Measurements from ENCODE around the gene TIAM2. TPM values are rescaled to one million over a fixed set of nuclear protein-coding genes. Genes with fewer than 3 reads are reported as not detected.
"Not testable (repeated sequence)": the region's sequence is repeated elsewhere in the genome, so short reads cannot be mapped to it uniquely, and the experiment has no call there.

Gene TIAM2
- total and polyA plus RNA-seq, 9 donors: 9.1 to 15.6 (median 10.3) TPM

DNA sequence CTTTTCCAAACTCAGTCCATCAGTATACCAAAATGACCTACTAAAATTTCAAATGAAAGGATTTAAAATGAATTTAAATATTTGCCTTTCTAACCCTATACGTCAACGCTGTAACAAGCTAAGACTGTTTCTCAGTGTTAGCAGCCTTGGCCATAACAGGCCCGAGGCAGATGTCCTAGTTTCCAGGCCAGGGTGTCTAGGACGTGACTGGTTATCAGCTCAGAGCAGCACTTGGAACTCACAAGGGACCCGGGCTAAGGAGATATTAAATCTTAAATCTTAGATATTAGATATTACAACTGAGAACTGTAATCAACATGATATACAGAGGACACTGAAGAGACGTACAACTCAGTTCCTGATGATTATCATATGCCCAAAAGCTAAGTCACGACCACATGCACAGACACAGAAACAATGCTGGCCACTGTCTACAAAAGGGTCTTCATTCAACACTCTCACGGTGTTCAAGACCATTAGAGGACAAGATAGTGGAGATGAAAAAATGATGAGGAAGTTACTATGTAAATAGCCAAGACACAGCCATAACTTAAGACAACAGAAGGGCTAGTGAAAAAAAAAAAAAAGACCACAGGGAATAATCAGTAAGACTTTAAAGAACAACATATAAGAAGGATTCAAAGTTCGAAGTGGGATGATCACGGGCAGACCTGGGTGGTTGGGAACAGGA, 268.4 kb downstream of the TIAM2 start, which contains the start of gene CLDN20:
Gene CLDN20, plus strand, starts transcription at position 641 of the 691 bp plus-strand sequence. CDS start 11,707 bp downstream, outside the sequence.
- Histone ChIP-seq H3K27me3 (no peaks in the 10 kb centered on the region), H3K4me1 (ENCODE audit: insufficient read depth) (no peaks in the 10 kb centered on the region), H3K27ac (no peak within 1 kb of the TSS), H3K9me3 (no peaks in the 10 kb centered on the region), H3K4me3 (no peak within 1 kb of the TSS), H3K36me3 (no peaks in the 10 kb centered on the region)
- no peak for TF ChIP-seq POLR2A (IDR thresholded peaks at IDR 0.05)
- no peak for TF ChIP-seq EP300 (IDR thresholded peaks at IDR 0.05)
- TF ChIP-seq, protein P1, sequence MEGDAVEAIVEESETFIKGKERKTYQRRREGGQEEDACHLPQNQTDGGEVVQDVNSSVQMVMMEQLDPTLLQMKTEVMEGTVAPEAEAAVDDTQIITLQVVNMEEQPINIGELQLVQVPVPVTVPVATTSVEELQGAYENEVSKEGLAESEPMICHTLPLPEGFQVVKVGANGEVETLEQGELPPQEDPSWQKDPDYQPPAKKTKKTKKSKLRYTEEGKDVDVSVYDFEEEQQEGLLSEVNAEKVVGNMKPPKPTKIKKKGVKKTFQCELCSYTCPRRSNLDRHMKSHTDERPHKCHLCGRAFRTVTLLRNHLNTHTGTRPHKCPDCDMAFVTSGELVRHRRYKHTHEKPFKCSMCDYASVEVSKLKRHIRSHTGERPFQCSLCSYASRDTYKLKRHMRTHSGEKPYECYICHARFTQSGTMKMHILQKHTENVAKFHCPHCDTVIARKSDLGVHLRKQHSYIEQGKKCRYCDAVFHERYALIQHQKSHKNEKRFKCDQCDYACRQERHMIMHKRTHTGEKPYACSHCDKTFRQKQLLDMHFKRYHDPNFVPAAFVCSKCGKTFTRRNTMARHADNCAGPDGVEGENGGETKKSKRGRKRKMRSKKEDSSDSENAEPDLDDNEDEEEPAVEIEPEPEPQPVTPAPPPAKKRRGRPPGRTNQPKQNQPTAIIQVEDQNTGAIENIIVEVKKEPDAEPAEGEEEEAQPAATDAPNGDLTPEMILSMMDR (IDR thresholded peaks at IDR 0.05): no peak
- no peak for DNase-seq
- WGBS, 3 donors: 89 to 94% (median 92%) methylated on average over 10 of the region's 10 CpGs
- intact Hi-C loops (cut with DNase I): no loop called here

DNA sequence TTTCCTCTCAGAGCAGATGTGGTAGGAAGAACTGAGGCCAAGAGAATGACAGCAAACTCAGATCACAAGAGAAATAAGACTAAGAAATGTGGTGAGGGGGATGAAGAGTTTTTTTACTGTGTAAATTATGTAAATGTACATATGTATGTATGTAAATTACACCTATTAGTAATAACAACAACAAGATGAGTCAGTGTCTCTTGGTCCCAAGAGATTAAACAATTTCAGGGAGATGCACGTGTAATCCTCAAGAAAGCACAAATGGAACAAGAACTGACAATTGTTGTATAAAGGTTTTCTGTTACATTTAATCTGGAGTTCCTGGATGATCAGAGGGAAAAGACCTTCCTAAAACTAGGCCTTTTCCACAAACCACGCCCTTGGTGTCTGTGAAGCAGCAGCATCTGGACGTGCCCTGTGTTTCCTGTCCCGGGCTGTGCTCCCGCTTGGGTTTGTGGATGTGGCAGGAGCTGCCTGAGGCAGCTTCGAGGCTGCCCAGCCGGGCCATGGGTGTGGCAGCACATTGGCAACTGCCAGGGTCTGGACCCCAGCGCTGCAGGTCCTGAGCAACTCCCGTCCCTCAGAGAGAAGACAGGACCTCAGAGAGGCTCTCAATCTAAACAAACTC, 269.7 kb downstream of the TIAM2 start:
- DNase-seq: no peak
- no peak overlapping the region for H3K27ac ChIP-seq

DNA sequence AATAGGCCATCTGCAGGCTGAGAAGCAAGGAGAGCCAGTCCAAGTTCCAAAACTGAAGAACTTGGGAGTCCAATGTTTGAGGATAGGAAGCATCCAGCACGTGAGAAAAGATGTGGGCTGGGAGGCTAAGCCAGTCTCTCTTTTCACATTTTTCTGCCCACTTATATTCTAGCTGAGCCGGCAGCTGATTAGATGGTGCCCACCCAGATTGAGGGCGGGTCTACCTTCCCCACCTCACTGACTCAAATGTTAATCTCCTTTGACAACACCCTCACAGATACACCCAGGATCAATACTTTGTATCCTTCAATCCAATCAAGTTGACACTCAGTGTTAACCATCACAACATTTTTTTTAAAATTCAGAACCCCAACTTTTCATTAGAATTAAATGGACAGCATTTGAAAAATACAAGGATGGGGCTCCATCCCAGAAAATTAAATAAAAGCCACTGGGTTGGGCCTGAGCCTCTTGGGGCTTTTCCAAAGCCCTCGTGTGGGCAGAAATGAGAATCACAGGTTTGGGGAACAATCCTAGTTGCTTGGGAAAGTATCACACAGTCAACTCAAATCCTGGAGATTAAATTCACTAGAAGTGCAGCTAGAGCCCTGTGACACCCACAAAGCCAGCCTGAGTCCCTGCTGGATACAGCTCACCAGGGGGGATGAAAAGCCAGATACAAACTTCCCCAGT, 270.9 kb downstream of the TIAM2 start:
- intact Hi-C loops (cut with DNase I): no loop called here
- H3K36me3 ChIP-seq: no peaks in the 10 kb centered on the region
- no peaks in the 10 kb centered on the region for H3K9me3 ChIP-seq
- TF ChIP-seq POLR2A (IDR thresholded peaks at IDR 0.05): no peak
- TF ChIP-seq, protein P1 (IDR thresholded peaks at IDR 0.05): no peak
- no peak for TF ChIP-seq EP300 (IDR thresholded peaks at IDR 0.05)
- no peak overlapping the region for H3K4me3 ChIP-seq
- no peaks in the 10 kb centered on the region for H3K4me1 ChIP-seq (ENCODE audit: insufficient read depth)
- no peak overlapping the region for H3K27ac ChIP-seq
- no peaks in the 10 kb centered on the region for H3K27me3 ChIP-seq
- DNase-seq: no peak
- 89 to 93% (median 90%) methylated on average over 4 of the region's 4 CpGs for WGBS, 3 donors

More for the DNA sequence above, 269.7 kb downstream of the TIAM2 start:
- intact Hi-C loops (cut with DNase I): no loop called here
- H3K27me3 ChIP-seq: no peaks in the 10 kb centered on the region
- H3K9me3 ChIP-seq: no peaks in the 10 kb centered on the region
- H3K4me3 ChIP-seq: no peak overlapping the region
- WGBS, 3 donors: 85 to 88% (median 87%) methylated on average over 9 of the region's 9 CpGs
- no peaks in the 10 kb centered on the region for H3K4me1 ChIP-seq (ENCODE audit: insufficient read depth)
- no peak for TF ChIP-seq POLR2A (IDR thresholded peaks at IDR 0.05)
- TF ChIP-seq EP300 (IDR thresholded peaks at IDR 0.05): no peak
- TF ChIP-seq, protein P1 (IDR thresholded peaks at IDR 0.05): no peak
- H3K36me3 ChIP-seq: no peaks in the 10 kb centered on the region

DNA sequence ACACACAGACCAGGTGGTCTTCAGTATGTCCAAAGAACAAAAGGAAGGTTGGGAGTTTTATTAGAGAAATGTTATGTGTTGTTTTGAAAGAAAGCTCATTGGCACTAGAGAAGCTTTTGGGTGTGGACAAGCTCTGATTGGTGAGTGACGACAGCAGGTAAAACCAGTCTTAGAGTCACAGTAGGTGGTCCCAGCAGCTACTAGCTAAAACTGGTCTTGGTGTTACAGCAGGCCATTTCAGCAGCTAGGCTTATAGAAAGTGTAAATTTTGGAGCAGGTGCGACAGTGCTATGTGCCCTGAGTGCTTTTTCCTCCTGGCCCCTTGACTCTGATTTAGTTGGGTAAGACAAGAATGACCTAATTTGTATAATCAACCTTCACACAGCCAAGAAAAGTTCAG, 272.3 kb downstream of the TIAM2 start:
- WGBS, 3 donors: 57 to 72% (median 71%) methylated on average over 2 of the region's 2 CpGs
- no peaks in the 10 kb centered on the region for H3K27me3 ChIP-seq
- intact Hi-C loops (cut with DNase I): no loop called here
- H3K4me3 ChIP-seq: no peak overlapping the region
- no peak for DNase-seq
- TF ChIP-seq EP300 (IDR thresholded peaks at IDR 0.05) (no peak), POLR2A (IDR thresholded peaks at IDR 0.05) (no peak)
- TF ChIP-seq, protein P1 (IDR thresholded peaks at IDR 0.05): no peak
- no peaks in the 10 kb centered on the region for H3K36me3 ChIP-seq
- H3K9me3 ChIP-seq: no peaks in the 10 kb centered on the region
- peaks cover 2% of the 10 kb centered on the region for H3K4me1 ChIP-seq (ENCODE audit: insufficient read depth)
- no peak overlapping the region for H3K27ac ChIP-seq

DNA sequence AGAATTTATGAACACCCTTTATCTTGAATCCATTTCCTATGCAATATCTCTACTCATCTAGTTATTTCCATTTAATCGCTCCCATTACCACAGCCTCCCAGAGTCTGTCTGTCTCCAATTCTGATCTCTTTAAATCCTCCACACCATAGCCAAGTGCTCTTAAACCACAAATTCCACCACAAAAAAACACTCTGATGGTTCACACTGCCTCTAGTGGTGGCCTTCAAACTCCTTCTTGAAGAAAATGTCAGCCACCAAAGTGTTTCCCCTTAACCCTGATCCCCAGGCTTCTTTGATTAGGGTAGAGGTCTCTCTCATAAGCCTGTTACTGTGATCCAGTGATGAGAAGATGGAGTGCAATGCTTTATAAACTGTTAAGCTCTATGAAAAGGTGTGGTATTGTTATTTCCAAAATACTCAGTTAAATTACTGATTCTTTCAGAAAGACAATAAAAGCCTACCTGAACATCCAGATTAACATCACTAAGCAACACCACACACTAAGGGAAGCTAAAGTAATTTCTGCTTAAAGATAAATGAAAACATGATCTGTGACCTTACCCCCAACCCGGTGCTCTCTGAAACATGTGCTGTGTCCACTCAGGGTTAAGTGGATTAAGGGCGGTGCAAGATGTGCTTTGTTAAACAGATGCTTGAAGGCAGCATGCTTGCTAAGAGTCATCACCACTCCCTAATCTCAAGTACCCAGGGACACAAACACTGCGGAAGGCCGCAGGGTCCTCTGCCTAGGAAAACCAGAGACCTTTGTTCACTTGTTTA, 273.2 kb downstream of the TIAM2 start:
- WGBS, 3 donors: 66 to 84% (median 73%) methylated on average over 3 to 5 of the region's 5 CpGs
- H3K4me1 ChIP-seq (ENCODE audit: insufficient read depth); H3K27me3 ChIP-seq; intact Hi-C loops (cut with DNase I); H3K27ac ChIP-seq; DNase-seq; H3K9me3 ChIP-seq; H3K4me3 ChIP-seq; H3K36me3 ChIP-seq: not testable (repeated sequence)

All from ovary (tissue), 9 donors.